Effector memory CD4-positive, alpha-beta T cell (primary cell): Measurements from ENCODE around the gene ATG9A.

ENCODE experiments used
- DNase-seq, 3 donors: peaks; one replicate each; pipeline ENCODE4 v3.0.0-alpha.2; 2020
- H3K27ac ChIP-seq: 2 replicates; pipeline ENCODE4 v1.7.0; 2013; ENCODE audit warnings: mild to moderate bottlenecking, low read length, moderate library complexity; ENCODE audit not compliant: insufficient read depth, poor library complexity, severe bottlenecking
- H3K27me3 ChIP-seq: replicated peaks from 2 replicates; pipeline ENCODE4 v1.7.0; 2013; ENCODE audit warnings: mild to moderate bottlenecking, low read length; ENCODE audit not compliant: insufficient read depth, control insufficient read depth, poor library complexity, severe bottlenecking
- H3K36me3 ChIP-seq: 2 replicates; pipeline ENCODE4 v1.7.0; 2013; ENCODE audit warnings: mild to moderate bottlenecking, low read length, moderate library complexity; ENCODE audit not compliant: control insufficient read depth, insufficient read depth
- H3K4me1 ChIP-seq: 2 replicates; pipeline ENCODE4 v1.7.0; 2013; ENCODE audit warnings: low read length, mild to moderate bottlenecking; ENCODE audit not compliant: control insufficient read depth, insufficient read depth, poor library complexity, severe bottlenecking
- H3K4me3 ChIP-seq: 2 replicates; pipeline ENCODE4 v1.7.0; 2013; ENCODE audit warnings: low read length, low read depth, mild to moderate bottlenecking; ENCODE audit not compliant: insufficient read depth, poor library complexity, severe bottlenecking
- H3K9me3 ChIP-seq: 2 replicates; pipeline ENCODE4 v1.7.0; 2013; ENCODE audit warnings: mild to moderate bottlenecking, low read length, moderate library complexity; ENCODE audit not compliant: control insufficient read depth

The ATG9A gene

GRCh38 chr2:219221957-219222518 is 7.4 kb downstream of the ATG9A start:
- H3K36me3 ChIP-seq: peaks cover 56% of the 10 kb centered on the region
- no peak overlapping the region for H3K4me3 ChIP-seq
- H3K27ac ChIP-seq: no peak overlapping the region
- H3K4me1 ChIP-seq: peaks cover 17% of the 10 kb centered on the region
- no peaks in the 10 kb centered on the region for H3K9me3 ChIP-seq
- no peak for DNase-seq
- H3K27me3 ChIP-seq: no peaks in the 10 kb centered on the region

GRCh38 chr2:219220652-219221402 is 8.6 kb downstream of the ATG9A start:
- Histone ChIP-seq H3K4me3 (no peak overlapping the region), H3K27ac (no peak overlapping the region), H3K27me3 (no peaks in the 10 kb centered on the region), H3K9me3 (no peaks in the 10 kb centered on the region), H3K36me3 (peaks cover 47% of the 10 kb centered on the region), H3K4me1 (peaks cover 17% of the 10 kb centered on the region)
- no peak for DNase-seq

- no peaks in the 10 kb centered on the region for H3K27me3 ChIP-seq
These were observed 9.5 kb downstream of the ATG9A start for GRCh38 chr2:219219784-219220532.

GRCh38 chr2:219218732-219219701 is 10.4 kb downstream of the ATG9A start, which contains the start of gene ABCB6:
ABCB6 (minus strand) TSS chr2:219218958; CDS start chr2:219218673, 285 bp downstream.
- Histone ChIP-seq H3K36me3 (peaks cover 33% of the 10 kb centered on the region), H3K4me3 (peak within 1 kb of the TSS; percentile 73), H3K27ac (peak within 1 kb of the TSS; percentile 51), H3K27me3 (no peaks in the 10 kb centered on the region), H3K4me1 (peaks cover 17% of the 10 kb centered on the region), H3K9me3 (no peaks in the 10 kb centered on the region)
- DNase-seq: peak; percentile 74 to 85 (median 85)

More at GRCh38 chr2:219219784-219220532, 9.5 kb downstream of the ATG9A start:
- H3K9me3 ChIP-seq: no peaks in the 10 kb centered on the region
- H3K4me3 ChIP-seq: no peak overlapping the region
- no peak overlapping the region for H3K27ac ChIP-seq
- DNase-seq: no peak
- H3K36me3 ChIP-seq: peaks cover 38% of the 10 kb centered on the region
- H3K4me1 ChIP-seq: peaks cover 17% of the 10 kb centered on the region

GRCh38 chr2:219218217-219218731 is 11.2 kb downstream of the ATG9A start:
- H3K4me1 ChIP-seq: peaks cover 17% of the 10 kb centered on the region
- no peaks in the 10 kb centered on the region for H3K9me3 ChIP-seq
- peaks cover 25% of the 10 kb centered on the region for H3K36me3 ChIP-seq
- H3K27ac ChIP-seq: peak overlapping the region; percentile 51
- peak overlapping the region; percentile 73 for H3K4me3 ChIP-seq
- DNase-seq: no peak
- H3K27me3 ChIP-seq: no peaks in the 10 kb centered on the region

GRCh38 chr2:219216535-219216915 is 12.9 kb downstream of the ATG9A start:
- Histone ChIP-seq H3K36me3 (peaks cover 11% of the 10 kb centered on the region), H3K4me1 (peaks cover 17% of the 10 kb centered on the region), H3K27me3 (no peaks in the 10 kb centered on the region), H3K9me3 (no peaks in the 10 kb centered on the region), H3K27ac (no peak overlapping the region), H3K4me3 (no peak overlapping the region)
- no peak for DNase-seq

- Histone ChIP-seq H3K27me3 (no peaks in the 10 kb centered on the region), H3K9me3 (no peaks in the 10 kb centered on the region), H3K36me3 (peaks cover 7% of the 10 kb centered on the region), H3K4me1 (peaks cover 22% of the 10 kb centered on the region), H3K4me3 (no peak overlapping the region), H3K27ac (no peak overlapping the region)
- no peak for DNase-seq
These were observed 13.4 kb downstream of the ATG9A start for GRCh38 chr2:219215871-219216534.

GRCh38 chr2:219214786-219215185 is 14.7 kb downstream of the ATG9A start:
- H3K4me3 ChIP-seq: no peak overlapping the region
- H3K27ac ChIP-seq: no peak overlapping the region
- no peak for DNase-seq
- H3K9me3 ChIP-seq: no peaks in the 10 kb centered on the region
- peaks cover 22% of the 10 kb centered on the region for H3K4me1 ChIP-seq
- peaks cover 4% of the 10 kb centered on the region for H3K36me3 ChIP-seq
- no peaks in the 10 kb centered on the region for H3K27me3 ChIP-seq

- Histone ChIP-seq H3K36me3 (peaks cover 4% of the 10 kb centered on the region), H3K27ac (no peak overlapping the region), H3K4me3 (no peak overlapping the region), H3K27me3 (no peaks in the 10 kb centered on the region), H3K4me1 (peaks cover 18% of the 10 kb centered on the region), H3K9me3 (no peaks in the 10 kb centered on the region)
- no peak for DNase-seq
These were observed 15.3 kb downstream of the ATG9A start for GRCh38 chr2:219214141-219214540.
